ENCODE results near the gene LIPF.

LIPF gene, protein sequence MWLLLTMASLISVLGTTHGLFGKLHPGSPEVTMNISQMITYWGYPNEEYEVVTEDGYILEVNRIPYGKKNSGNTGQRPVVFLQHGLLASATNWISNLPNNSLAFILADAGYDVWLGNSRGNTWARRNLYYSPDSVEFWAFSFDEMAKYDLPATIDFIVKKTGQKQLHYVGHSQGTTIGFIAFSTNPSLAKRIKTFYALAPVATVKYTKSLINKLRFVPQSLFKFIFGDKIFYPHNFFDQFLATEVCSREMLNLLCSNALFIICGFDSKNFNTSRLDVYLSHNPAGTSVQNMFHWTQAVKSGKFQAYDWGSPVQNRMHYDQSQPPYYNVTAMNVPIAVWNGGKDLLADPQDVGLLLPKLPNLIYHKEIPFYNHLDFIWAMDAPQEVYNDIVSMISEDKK

GRCh38 chr10:88664142-88664541, at the start of gene LIPF:
TSS of gene LIPF (plus strand) at chr10:88664442. CDS start at chr10:88667298, 2,856 bp downstream.
- H3K4me1 Mint-ChIP-seq (ENCODE audit: low read depth), result peaks cover 11% of the 10 kb centered on the region

DNA sequence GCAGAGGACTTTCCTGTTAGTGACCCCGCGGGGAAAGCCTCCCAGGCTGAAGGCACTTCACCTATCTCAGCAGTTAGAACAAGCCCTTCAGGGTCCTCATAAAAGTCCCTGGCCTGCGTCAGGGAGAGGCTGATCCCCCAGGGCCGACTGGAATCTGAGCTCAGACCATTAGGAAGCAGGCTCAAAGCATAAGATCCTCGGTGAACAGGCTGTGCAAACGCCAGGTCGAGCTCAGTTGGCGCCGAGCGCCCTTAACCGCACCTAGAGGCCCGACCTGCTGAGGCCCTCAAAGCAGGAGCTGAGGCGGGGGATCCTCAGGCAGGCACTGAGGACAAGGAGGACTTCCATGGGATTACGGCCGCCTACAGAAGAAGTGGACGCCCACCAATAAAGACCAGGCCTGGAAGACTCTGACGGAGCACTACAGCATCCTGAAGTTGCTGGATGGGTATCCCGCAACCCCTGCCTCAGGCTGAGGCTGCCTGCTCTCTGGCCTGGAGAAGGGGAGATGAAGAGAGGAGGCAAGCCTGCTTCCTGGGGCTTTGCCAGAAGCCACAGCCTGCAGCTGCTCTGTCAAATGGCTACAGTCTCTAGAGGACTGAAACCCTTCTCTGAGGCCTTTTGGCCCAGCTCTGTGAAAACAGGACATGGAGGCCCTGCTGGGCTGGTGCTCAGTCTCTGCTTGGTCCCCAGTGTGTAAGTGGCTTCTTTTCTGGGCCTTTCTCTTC, 47.8 kb upstream of the LIPF start:
- Mint-ChIP-seq H3K9me3 (no peaks in the 10 kb centered on the region), H3K4me1 (ENCODE audit: low read depth) (no peaks in the 10 kb centered on the region), H3K27me3 (no peaks in the 10 kb centered on the region), H3K36me3 (ENCODE audit: low read depth) (no peaks in the 10 kb centered on the region), H3K4me3 (no peak overlapping the region), H3K27ac (no peak overlapping the region)
- intact Hi-C loops (cut with micrococcal nuclease), result no loop called here

More at GRCh38 chr10:88664142-88664541, at the start of gene LIPF:
- no peak within 1 kb of the TSS for H3K27ac Mint-ChIP-seq
- intact Hi-C loops (cut with micrococcal nuclease), result no loop called here
- H3K36me3 Mint-ChIP-seq (ENCODE audit: low read depth), result no peaks in the 10 kb centered on the region
- H3K4me3 Mint-ChIP-seq, result no peak within 1 kb of the TSS
- no peaks in the 10 kb centered on the region for H3K27me3 Mint-ChIP-seq
- H3K9me3 Mint-ChIP-seq, result no peaks in the 10 kb centered on the region

GRCh38 chr10:88617772-88618300, 46.4 kb upstream of the LIPF start:
- H3K4me3 Mint-ChIP-seq, result no peak overlapping the region
- intact Hi-C loops (cut with micrococcal nuclease), result no loop called here
- H3K9me3 Mint-ChIP-seq, result no peaks in the 10 kb centered on the region
- H3K36me3 Mint-ChIP-seq (ENCODE audit: low read depth), result no peaks in the 10 kb centered on the region
- no peak overlapping the region for H3K27ac Mint-ChIP-seq
- H3K27me3 Mint-ChIP-seq, result no peaks in the 10 kb centered on the region
- no peaks in the 10 kb centered on the region for H3K4me1 Mint-ChIP-seq (ENCODE audit: low read depth)

DNA sequence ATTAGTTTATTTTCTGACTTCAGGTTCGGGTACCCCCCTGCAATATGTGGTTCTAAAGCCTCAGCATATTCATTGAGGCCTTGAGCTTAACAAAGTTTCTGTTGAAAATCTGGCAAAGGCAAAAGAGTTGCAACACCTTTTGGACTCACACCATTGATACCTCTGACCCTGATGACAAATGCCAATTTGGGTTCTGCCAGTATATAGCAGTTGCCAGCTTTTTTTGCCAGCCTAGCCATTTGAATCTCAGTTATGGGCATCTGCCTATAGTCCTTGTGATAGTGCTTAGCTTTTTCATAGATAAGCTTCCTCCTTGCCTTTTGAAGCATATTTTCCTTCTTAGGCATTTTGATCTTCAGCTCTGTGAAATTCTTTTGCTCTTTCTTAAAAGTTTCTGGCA, 45.7 kb upstream of the LIPF start:
- no peaks in the 10 kb centered on the region for H3K9me3 Mint-ChIP-seq
- no peaks in the 10 kb centered on the region for H3K27me3 Mint-ChIP-seq
- intact Hi-C loops (cut with micrococcal nuclease), result no loop called here
- no peaks in the 10 kb centered on the region for H3K4me1 Mint-ChIP-seq (ENCODE audit: low read depth)
- no peaks in the 10 kb centered on the region for H3K36me3 Mint-ChIP-seq (ENCODE audit: low read depth)
- H3K27ac Mint-ChIP-seq, result no peak overlapping the region
- no peak overlapping the region for H3K4me3 Mint-ChIP-seq

DNA sequence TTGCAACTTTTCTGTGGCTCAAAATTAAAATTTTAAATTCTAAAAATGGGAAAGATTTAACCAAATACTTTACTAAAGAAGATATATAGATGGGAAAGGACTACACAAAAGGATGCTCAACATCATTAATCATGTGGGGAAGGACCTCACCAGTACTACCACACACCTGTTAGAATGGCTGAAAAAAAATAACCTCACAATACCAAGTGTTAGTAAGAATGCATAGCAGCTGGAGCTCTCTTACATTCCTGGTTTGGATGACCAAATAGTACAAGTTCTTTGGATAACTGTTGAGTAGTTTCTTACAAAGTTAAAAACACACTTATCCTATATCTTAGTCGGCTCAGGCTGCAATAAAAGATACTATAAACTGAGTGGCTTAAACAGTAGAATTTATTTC, 43.8 kb upstream of the LIPF start:
- intact Hi-C loops (cut with micrococcal nuclease), result no loop called here
- Mint-ChIP-seq H3K4me1 (ENCODE audit: low read depth) (no peaks in the 10 kb centered on the region), H3K27me3 (no peaks in the 10 kb centered on the region), H3K9me3 (no peaks in the 10 kb centered on the region), H3K4me3 (no peak overlapping the region), H3K36me3 (ENCODE audit: low read depth) (no peaks in the 10 kb centered on the region), H3K27ac (no peak overlapping the region)

GRCh38 chr10:88623835-88624234, 40.4 kb upstream of the LIPF start:
- Mint-ChIP-seq H3K9me3 (no peaks in the 10 kb centered on the region), H3K4me1 (ENCODE audit: low read depth) (no peaks in the 10 kb centered on the region), H3K27me3 (peaks cover 1% of the 10 kb centered on the region), H3K4me3 (no peak overlapping the region), H3K36me3 (ENCODE audit: low read depth) (no peaks in the 10 kb centered on the region), H3K27ac (no peak overlapping the region)
- intact Hi-C loops (cut with micrococcal nuclease), result no loop called here

DNA sequence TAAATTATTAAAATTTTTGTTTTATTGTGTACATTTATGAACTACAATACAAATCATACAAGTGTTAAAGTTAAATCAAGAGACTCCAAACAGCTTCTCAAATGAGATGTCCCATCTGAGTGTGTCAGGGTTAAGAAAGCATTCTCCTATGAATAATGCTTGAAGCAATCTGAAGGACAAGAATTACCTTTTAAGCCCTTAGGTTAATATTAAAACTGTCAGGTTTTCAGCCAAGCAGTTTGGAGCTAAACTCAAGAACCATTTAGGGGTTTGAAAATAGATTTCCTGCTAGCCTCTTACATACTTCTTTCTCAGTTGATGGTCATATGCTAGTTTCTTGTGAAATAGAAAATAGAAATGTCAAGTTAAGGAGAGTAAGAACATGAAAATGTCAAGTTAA, 39.4 kb upstream of the LIPF start:
- Mint-ChIP-seq H3K27me3 (peaks cover 1% of the 10 kb centered on the region), H3K27ac (no peak overlapping the region), H3K9me3 (no peaks in the 10 kb centered on the region), H3K4me3 (no peak overlapping the region), H3K4me1 (ENCODE audit: low read depth) (no peaks in the 10 kb centered on the region), H3K36me3 (ENCODE audit: low read depth) (no peaks in the 10 kb centered on the region)
- intact Hi-C loops (cut with micrococcal nuclease), result no loop called here

- Mint-ChIP-seq H3K4me3 (no peak overlapping the region), H3K27me3 (no peaks in the 10 kb centered on the region), H3K9me3 (peaks cover 27% of the 10 kb centered on the region), H3K27ac (no peak overlapping the region), H3K36me3 (ENCODE audit: low read depth) (no peaks in the 10 kb centered on the region), H3K4me1 (ENCODE audit: low read depth) (no peaks in the 10 kb centered on the region)
- intact Hi-C loops (cut with micrococcal nuclease), result no loop called here
These were observed 24.1 kb upstream of the LIPF start for GRCh38 chr10:88640186-88640585.

- Mint-ChIP-seq H3K27ac (no peak overlapping the region), H3K36me3 (ENCODE audit: low read depth) (no peaks in the 10 kb centered on the region), H3K4me3 (no peak overlapping the region), H3K4me1 (ENCODE audit: low read depth) (peaks cover 5% of the 10 kb centered on the region), H3K9me3 (peaks cover 21% of the 10 kb centered on the region), H3K27me3 (peaks cover 2% of the 10 kb centered on the region)
- intact Hi-C loops (cut with micrococcal nuclease), result no loop called here
These were observed 22.0 kb upstream of the LIPF start for GRCh38 chr10:88642209-88642608.

DNA sequence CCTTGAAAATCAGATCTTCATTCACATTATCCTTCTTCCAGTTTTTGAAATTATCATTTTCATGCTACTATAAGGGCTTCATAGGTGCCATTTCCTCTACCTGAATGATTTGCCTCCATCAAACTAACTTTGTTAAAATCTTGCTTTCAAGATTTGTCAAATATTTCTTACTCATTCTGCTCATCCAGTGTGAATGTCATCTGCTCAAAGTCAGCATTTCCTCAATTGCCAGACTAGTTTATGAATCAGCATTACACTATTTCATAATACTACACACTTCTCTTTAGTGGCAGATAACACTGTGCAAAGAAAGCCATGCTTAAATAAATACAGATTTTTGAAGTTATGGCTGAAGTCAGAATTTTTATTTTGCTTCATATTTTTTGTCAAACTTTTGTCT, 21.3 kb upstream of the LIPF start:
- Mint-ChIP-seq H3K9me3 (peaks cover 13% of the 10 kb centered on the region), H3K36me3 (ENCODE audit: low read depth) (no peaks in the 10 kb centered on the region), H3K27ac (no peak overlapping the region), H3K27me3 (peaks cover 2% of the 10 kb centered on the region), H3K4me3 (no peak overlapping the region), H3K4me1 (ENCODE audit: low read depth) (peaks cover 7% of the 10 kb centered on the region)
- intact Hi-C loops (cut with micrococcal nuclease), result no loop called here

DNA sequence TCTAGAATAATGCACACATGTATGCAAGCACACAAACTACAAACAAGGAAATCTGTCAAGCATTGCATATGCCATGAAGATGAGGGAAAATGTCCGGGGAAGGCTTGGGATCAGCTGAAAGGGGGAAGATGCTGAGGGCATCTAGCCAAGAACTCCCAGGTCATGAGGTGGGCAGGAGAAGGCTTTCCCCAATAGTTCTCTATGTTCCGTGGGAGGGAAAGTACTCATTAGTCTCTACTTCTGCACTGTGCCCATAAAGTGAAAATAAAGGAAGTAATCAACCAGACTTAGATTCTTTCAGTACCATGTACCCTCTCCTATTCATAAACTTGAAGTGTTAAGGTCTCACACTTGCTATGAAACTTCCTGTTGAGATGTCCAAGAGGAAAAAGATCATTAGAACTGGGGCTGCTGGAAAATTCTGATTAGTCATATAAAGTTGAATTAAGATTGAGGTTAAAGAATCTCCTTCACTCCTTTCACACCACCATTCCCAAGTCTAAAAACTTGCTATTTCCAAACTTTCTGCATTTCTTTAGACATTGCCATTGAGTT, 17.1 kb upstream of the LIPF start:
- Mint-ChIP-seq H3K4me3 (no peak overlapping the region), H3K4me1 (ENCODE audit: low read depth) (peaks cover 7% of the 10 kb centered on the region), H3K36me3 (ENCODE audit: low read depth) (no peaks in the 10 kb centered on the region), H3K27me3 (peaks cover 3% of the 10 kb centered on the region), H3K9me3 (no peaks in the 10 kb centered on the region), H3K27ac (no peak overlapping the region)
- intact Hi-C loops (cut with micrococcal nuclease), result no loop called here

DNA sequence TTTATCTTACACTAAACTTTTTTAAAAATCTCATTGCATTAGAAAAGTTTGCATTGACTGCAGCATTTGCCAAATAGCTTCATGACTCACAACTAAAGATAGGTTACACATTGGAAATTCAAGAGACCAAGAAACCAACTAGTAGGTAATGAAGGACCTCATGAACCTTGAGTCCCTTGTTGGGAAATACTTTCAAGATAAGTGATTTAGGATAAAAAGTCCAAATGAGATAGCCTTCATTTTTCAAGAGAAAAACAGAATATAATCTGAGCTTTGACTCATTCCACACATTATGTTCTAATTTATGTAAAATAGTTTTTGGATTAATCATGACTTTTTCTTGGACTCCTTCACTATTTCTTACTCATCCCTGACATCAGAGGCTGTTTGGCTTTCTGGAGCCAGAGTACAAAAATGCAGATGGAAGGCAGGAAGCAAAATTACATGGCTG, 13.1 kb upstream of the LIPF start:
- Mint-ChIP-seq H3K4me1 (ENCODE audit: low read depth) (peaks cover 7% of the 10 kb centered on the region), H3K9me3 (no peaks in the 10 kb centered on the region), H3K36me3 (ENCODE audit: low read depth) (no peaks in the 10 kb centered on the region), H3K27me3 (peaks cover 2% of the 10 kb centered on the region), H3K4me3 (no peak overlapping the region), H3K27ac (no peak overlapping the region)
- intact Hi-C loops (cut with micrococcal nuclease), result no loop called here

DNA sequence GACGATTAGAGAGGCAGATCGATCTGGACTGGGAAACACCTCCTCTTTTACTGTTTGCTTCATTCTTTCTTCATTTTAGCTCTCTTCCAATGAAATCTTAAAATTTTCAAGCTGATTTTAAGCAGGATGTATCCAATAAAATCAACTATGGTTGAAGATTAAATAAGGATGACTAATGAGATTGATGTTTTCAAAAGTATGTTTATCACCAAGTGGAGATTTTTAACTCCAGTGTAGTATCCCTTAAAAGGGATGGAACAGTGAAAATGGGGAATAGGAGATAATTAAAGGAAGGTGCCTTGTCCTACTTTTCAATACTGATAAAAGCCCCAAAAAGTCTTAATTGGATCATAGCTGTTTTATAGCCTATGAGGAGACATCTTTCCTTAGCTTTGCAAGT, 11.6 kb upstream of the LIPF start:
- H3K4me3 Mint-ChIP-seq, result no peak overlapping the region
- no peaks in the 10 kb centered on the region for H3K9me3 Mint-ChIP-seq
- no peak overlapping the region for H3K27ac Mint-ChIP-seq
- no peaks in the 10 kb centered on the region for H3K36me3 Mint-ChIP-seq (ENCODE audit: low read depth)
- no peaks in the 10 kb centered on the region for H3K4me1 Mint-ChIP-seq (ENCODE audit: low read depth)
- H3K27me3 Mint-ChIP-seq, result peaks cover 2% of the 10 kb centered on the region
- intact Hi-C loops (cut with micrococcal nuclease), result no loop called here

- peaks cover 11% of the 10 kb centered on the region for H3K4me1 Mint-ChIP-seq (ENCODE audit: low read depth)
- no peak overlapping the region for H3K4me3 Mint-ChIP-seq
- H3K27ac Mint-ChIP-seq, result no peak overlapping the region
- H3K27me3 Mint-ChIP-seq, result no peaks in the 10 kb centered on the region
- intact Hi-C loops (cut with micrococcal nuclease), result no loop called here
- no peaks in the 10 kb centered on the region for H3K36me3 Mint-ChIP-seq (ENCODE audit: low read depth)
- H3K9me3 Mint-ChIP-seq, result no peaks in the 10 kb centered on the region
These were observed 6.3 kb upstream of the LIPF start for GRCh38 chr10:88657901-88658300.
